IMR-90 (cell line): ENCODE data around the gene PARP16.
A peak's percentile ranks its signal among the peaks of the same experiment; 100 is the strongest.

Experiments
- CEBPB ChIP-seq: IDR thresholded peaks from 2 replicates; pipeline ENCODE4 v1.6.1; 2012; ENCODE audit warnings: low read depth, low read length, improper control_type of control experiment
- CHD1 ChIP-seq: IDR thresholded peaks from 2 replicates; pipeline ENCODE4 v1.6.1; 2012; ENCODE audit warnings: low read depth, low read length, improper control_type of control experiment
- CTCF ChIP-seq: conservative IDR thresholded peaks from 2 replicates; pipeline ENCODE4 v1.5.1; 2012; ENCODE audit warnings: mild to moderate bottlenecking, low read depth, low read length, improper control_type of control experiment
- FOS ChIP-seq: fragments of 150-350 bp; IDR thresholded peaks from 2 replicates; pipeline ENCODE4 v1.6.1; 2016; ENCODE audit warnings: low read depth, low read length
- MXI1 ChIP-seq: IDR thresholded peaks from 2 replicates; pipeline ENCODE4 v1.6.1; 2012; ENCODE audit warnings: low read depth, mild to moderate bottlenecking, low read length, moderate library complexity, borderline replicate concordance
- POLR2A ChIP-seq: IDR thresholded peaks from 2 replicates; pipeline ENCODE4 v1.6.1; 2012; ENCODE audit warnings: mild to moderate bottlenecking, low read depth, low read length
- RAD21 ChIP-seq: IDR thresholded peaks from 2 replicates; pipeline ENCODE4 v1.6.1; 2012; ENCODE audit warnings: low read length, improper control_type of control experiment
- RCOR1 ChIP-seq: IDR thresholded peaks from 2 replicates; pipeline ENCODE4 v1.6.1; 2012; ENCODE audit warnings: mild to moderate bottlenecking, low read length, improper control_type of control experiment; ENCODE audit not compliant: insufficient replicate concordance
- RFX5 ChIP-seq: IDR thresholded peaks from 2 replicates; pipeline ENCODE4 v1.8.0; 2012; ENCODE audit warnings: low read depth, mild to moderate bottlenecking, low read length, moderate library complexity
- SMC3 ChIP-seq: fragments of 150-350 bp; IDR thresholded peaks from 2 replicates; pipeline ENCODE4 v1.6.1; 2016; ENCODE audit warnings: low read depth, mild to moderate bottlenecking, antibody characterized with exemption, low read length, moderate library complexity
- USF2 ChIP-seq: fragments of 150-350 bp; IDR thresholded peaks from 2 replicates; pipeline ENCODE4 v1.6.1; 2017; ENCODE audit warnings: mild to moderate bottlenecking, antibody characterized with exemption, low read length, low read depth

- TF ChIP-seq USF2 (no peak), CTCF (no peak), RCOR1 (no peak), CEBPB (peak; percentile 73), POLR2A (no peak), RFX5 (no peak), SMC3 (no peak), MXI1 (no peak), RAD21 (no peak), CHD1 (no peak), FOS (no peak)
These were observed 53.0 kb downstream of the PARP16 start for GRCh38 chr15:65233696-65234095.
